GM21737 (cell line): ENCODE measurements around the gene SLC23A2.
A peak's percentile ranks its signal among the peaks of the same experiment; 100 is the strongest.
"Not testable (repeated sequence)": the region's sequence is repeated elsewhere in the genome, so short reads cannot be mapped to it uniquely, and the experiment has no call there.

Source experiments
- ATAC-seq: cut with Tn5 transposase; IDR thresholded peaks from one replicate; pipeline ENCODE4 v1.9.1; 2021; ENCODE audit warnings: mild to moderate bottlenecking, moderate library complexity; ENCODE audit not compliant: unreplicated experiment

The SLC23A2 gene

DNA sequence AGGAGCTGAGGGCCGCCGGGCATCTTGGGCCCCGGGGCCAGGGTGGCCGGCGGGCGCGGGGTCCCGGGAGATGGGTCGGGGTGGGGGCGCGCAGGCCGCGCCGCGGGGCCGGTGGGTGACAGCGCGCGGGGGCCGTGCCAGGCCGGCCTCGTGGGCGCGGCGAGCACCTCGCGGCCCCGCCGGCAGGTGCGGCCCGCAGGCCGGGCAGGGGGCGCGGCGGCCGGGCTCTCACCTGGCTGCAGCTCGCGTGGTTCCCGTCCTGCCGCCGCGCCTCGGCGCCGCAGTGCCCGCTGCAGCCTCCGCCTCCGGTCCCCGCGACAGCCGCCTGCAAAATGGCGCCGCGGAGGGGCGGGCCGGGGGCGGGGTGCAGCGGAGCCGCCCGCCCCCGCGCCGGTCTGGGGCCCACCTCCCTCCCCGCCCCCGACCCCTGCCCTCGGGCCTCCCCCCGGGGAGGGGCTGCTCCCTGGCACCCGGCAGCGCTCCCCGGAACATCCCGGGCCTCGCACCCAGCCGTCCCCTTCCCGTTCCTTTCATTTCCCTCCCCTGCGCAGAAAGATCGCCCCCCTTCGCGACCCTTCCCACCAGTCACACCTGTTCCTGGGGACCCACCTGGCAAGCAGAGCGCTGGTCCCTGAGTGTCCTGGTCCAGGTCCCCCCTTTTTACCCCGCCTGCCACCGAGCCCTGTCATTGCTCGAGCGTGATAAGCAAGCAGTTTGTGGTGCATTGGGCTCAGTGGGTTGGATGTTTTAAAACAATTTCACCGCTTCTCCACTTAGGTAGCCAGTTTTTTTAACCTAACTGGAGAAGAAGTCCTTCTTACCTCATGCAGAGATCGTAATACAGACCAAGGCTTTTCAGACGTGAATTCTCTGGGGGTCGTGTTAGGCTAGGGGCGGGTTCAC lies at the start of gene SLC23A2:
SLC23A2 (minus strand) TSS at position 337 of the 903 bp plus-strand sequence. CDS start 68,948 bp downstream, outside the sequence.
- ATAC-seq = peak; percentile 41

DNA sequence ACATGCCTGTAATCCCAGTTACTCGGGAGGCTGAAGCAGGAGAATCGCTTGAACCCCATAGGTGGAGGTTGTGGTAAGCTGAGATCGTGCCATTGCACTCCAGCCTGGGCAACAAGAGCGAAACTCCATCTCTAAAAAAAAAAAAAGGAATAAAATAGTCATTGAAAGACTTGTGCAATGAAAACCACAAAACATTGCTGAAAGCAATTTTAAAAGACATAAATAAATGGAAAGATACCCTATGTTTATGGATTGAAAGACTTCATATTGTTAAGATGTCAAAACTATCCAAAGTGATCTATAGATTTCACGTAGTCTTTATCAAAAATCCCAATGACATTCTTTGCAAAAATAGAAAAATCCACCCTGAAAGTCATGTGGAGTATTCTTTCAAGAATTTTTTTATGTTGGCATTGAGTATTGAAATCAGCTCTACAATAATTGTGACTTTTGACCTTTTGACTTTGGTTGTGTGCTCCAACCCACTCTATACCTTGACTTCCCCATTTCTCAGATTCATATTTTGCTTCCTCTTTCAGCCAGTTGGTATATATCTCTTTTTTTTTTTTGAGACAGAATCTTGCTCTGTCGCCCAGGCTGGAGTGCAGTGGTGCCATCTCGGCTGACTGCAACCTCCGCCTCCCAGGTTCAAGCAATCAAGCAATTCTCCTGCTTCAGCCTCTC lies 45.5 kb upstream of the SLC23A2 start:
- ATAC-seq = no peak

DNA sequence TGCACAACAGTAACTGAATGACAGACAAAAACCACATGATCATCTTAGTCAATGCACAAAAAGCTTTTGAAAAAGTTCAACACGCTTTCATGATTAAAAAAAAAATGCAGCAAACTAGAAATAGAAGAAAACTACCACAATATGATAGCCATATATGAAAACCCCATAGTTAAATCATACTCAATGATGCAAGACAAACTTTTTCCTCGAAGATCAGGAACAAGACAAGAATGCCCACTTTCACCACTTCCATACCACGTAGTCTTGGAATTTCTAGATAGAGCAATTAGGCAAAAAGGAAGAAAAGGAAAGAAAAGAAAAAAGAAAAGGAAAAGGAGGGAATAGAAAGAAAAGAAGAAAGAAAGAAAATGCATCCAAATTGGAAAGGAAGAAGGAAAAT lies 44.6 kb upstream of the SLC23A2 start:
- no peak for ATAC-seq

DNA sequence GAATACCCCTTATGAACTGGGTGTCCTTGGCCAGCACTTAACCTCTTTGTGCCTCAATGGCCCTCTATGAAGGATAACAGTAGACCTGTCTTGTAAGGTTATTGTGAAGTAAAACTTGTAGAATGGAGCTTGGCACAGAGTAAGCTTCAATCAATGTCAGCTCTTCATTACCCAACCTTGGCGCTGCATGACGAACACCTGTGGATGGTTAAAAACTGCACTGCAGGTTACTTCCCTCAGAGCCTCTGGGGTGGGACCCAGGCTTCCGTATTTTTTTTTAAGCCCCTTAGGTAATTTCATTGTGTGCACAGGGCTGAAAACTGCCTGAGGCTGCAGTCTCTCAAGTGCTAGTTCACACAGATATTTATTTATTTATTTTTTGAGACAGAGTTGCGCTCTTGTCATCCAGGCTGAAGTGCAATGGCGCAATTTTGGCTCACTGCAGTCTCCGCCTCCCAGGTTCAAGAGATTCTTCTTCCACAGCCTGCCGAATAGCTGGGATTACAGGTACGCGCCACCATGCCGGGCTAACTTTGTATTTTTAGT lies 42.8 kb upstream of the SLC23A2 start:
- ATAC-seq = no peak

DNA sequence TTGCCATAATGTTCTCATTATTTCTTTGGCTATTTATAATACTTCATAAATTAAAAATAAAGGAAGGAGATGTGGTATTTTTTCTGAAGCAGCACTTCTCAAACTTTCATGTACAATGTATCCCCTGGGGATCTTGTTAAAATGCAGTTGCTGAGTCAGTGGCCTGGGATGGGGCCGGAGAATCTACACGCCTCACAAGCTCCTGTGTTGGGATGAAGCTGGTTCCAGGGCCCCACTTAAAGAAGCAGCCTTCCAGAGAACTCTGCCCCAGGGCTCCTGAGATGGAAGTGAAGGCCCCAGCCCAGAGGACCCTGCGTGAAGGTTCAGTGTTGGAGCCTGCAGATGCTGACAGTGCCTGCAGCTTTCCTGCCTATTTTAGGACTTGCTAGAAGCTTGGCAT lies 40.1 kb upstream of the SLC23A2 start:
- ATAC-seq = no peak

DNA sequence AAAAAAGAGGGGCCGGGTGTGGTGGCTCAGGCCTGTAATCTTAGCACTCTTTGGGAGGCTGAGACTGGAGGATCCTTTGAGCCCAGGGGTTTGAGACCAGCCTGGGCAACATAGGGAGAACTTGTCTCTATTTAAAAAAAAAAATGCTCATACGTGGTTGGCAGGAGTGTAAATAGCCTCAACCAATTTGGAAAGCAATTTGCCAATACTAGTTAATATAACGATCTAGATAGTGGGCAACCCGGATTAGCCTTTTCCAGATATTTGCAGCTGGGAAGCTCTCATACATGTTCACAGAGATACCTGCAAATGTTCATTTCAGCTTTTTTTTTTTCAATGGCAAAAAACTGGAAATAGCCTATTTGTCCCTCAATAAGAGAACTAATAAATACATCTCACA lies 39.0 kb upstream of the SLC23A2 start:
- no peak for ATAC-seq

DNA sequence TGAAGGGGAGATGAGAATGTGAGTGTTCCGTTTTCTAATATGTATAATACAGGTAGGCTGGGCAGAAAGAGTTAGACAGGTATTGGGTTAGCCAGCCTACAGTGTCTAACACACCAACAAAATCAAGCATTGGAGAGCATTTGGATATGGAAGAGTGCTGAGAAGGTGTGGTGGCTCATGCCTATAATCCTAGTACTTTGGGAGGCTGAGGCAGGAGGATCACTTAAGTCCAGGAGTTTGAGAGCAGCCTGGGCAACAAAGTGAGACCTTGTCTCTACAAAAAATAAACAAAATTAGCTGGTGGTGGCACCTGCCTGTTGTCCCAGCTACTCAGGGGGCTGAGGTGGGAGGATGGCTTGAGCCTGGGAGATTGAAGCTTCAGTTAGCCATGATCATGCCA lies 38.6 kb upstream of the SLC23A2 start:
- ATAC-seq = no peak

DNA sequence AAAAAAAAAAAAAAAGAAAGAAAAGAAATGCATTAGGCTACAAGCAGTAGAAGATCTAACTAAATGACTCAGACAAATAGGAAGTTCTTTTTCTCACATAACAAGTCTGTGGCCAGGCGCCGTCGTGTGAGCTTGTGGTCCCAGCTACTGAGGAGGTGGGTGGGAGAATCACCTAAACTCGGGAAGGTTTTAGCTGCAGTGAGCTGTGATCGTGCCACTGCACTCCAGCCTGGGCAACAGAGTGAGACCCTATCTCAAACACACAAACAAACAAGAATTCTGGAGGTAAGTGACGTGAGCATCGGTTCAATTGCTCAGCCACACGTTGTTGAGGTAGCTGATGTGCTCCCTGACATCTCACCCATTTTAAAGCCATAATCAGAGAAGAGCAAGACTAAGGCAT lies 37.9 kb upstream of the SLC23A2 start:
- ATAC-seq = no peak

DNA sequence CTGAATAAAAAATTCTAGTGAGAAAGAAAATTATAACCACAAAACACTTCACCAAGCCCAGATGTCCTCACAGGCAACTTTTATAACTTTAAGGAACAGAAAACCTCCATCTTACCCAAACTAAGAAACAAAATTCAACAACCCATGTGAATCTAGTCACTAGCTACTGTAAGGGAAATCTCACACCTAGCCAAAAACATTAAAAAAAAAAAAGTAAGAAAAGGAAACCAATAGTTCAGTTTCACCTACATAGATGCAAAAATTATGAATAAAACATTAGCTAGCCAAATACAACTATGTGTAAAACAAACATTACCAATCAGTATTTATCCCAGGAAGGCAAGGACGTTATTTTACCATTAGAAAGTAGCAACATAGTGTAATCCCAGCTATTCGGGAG lies 35.5 kb upstream of the SLC23A2 start:
- no peak for ATAC-seq

DNA sequence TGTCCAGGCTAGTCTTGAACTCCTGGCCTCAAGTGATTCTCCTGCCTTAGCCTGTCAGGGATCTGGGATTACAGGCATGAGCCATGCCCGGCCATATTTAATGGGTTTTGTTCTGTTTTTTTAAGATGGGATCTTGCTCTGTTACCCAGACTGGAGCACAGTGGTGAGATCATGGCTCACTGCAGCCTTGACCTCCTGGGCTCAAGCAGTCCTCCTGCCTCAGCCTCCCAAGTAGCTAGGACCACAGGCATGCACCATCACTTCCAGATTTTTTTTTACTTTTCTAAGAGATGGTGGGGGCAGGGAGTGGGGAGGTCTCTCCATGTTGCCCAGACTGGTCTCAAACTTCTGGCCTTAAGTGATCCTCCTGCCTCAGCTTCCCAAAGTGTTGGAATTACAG lies 34.2 kb upstream of the SLC23A2 start:
- ATAC-seq = not testable (repeated sequence)

DNA sequence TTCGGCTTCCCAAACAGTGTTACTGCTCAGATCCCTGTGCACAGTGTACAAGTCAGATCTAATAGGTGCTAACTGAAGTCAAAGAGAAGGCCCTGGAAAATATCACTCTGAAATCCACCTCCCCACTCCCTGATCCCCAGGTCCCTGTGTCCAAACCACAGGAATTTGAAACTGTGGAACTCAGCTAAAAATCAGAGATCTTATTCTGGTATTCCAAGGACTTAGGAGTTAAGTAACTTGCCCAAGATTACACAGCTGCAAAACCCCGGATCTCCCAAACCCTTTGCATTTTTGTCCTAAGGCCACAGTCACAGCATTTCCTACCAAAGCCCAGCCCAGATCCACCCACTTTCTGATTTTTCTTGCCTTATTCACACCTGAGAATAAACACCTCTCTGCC lies 32.3 kb upstream of the SLC23A2 start:
- ATAC-seq = no peak

DNA sequence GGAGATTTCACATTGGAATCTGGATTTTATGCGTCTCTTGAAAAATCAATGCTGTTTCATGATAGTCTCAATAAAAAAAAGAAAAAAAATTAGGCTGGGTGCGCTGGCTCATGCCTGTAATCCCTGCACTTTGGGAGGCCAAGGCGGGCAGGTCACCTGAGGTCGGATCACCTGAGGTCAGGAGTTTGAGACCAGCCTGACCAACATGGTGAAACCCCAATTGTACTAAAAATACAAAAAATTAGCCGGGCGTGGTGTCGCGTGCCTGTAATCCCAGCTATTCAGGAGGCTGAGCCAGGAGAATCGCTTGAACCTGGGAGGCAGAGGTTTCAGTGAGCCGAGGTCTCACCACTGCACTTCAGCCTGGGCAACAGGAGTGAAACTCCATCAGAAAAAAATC lies 30.4 kb upstream of the SLC23A2 start:
- not testable (repeated sequence) for ATAC-seq

DNA sequence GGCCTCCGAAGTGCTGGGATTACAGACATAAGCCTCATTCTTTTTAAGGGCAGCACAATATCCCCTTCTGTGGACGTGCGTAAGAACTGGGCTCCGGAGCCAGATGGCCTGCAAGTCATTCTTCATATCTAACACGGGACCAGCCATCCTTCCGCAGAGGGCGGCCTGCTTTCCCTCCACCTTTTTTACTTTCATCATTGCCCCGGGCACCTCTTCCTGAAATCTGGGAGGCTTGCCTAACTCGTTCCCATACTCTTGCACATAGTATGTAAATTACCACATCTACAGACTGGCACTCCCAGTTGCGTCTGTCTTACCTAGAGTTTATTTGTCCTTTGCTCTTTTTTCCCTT lies 29.9 kb upstream of the SLC23A2 start:
- ATAC-seq = no peak

DNA sequence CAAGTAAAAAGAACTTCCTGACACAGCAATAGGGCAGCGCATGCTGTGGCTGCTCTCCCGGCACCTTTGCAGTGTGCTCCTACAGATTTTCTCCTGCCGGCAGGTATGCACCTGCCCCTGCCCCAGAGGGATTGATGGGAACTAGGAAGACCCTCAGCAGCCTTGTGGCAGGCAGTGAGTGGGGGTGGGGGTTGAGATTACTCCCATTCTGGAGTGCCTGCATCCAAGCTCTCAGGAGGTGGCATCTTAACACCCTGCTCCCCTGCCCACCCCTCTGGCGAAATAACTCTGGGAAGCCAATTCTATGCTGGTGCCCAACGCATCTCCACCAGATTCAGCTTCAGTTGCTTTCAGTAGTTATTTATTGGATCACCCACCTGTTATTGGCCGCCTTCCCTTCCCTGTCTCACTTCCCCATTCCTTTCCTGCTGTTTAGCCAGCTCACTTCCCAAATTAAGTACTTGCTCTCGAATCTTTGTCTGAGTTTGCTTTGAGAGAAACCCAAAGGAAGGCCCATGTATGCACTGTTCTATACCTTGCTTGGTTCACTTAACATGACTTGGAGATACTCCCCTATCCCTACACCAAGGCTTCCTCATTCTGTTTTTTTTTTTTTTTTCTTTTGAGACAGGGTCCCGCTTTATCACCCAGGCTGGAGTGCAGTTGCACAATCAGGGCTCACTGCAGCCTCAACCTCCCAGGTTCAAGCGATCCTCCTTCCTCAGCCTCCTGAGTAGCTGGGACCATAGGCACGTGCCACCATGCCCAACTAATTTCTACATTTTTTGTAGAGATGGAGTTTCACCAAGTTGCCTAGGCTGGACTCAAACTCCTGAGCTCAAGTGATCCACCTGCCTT lies 29.3 kb upstream of the SLC23A2 start:
- no peak for ATAC-seq

DNA sequence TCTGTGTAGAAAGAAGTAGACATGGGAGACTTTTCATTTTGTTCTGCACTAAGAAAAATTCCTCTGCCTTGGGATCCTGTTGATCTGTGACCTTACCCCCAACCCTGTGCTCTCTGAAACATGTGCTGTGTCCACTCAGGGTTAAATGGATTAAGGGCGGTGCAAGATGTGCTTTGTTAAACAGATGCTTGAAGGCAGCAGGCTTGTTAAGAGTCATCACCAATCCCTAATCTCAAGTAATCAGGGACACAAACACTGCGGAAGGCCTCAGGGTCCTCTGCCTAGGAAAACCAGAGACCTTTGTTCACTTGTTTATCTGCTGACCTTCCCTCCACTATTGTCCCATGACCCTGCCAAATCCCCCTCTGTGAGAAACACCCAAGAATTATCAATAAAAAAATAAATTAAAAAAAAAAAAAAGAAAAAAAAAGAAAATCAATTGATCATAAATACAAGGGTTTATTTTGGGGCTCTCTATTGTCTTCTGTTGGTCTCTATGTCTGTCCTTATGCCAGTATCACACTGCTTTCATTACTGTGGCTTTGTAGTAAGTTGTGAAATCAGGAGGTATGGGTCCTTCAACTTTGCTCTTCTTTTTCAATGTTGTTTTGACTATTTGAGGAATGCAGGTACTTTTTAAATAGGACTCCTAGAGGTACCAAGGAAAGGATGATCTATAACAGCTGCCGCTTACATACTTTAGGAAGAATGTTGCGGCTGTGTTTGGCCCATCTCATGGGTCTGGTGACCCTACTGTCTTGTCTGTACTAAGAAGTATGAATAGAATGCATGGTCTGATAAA lies 27.1 kb upstream of the SLC23A2 start:
- ATAC-seq = not testable (repeated sequence)

DNA sequence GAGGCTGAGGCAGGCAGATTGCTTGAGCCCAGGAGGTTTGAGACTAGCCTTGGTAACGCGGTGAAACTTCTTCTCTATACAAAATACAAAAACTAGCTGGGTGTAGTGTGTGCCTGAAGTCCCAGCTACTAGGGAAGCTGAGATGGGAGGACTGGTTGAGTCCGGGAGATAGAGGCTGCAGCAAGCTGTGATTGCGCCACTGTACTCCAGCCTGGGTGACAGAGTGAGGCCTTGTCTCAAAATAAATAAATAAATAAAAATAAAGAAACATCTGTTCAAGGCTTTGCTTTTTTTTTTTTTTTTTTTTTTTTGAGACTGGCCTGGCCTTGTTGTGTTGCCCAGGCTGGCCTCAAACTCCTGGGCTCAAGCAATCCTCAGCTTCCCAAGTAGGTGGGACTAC lies 23.7 kb upstream of the SLC23A2 start:
- ATAC-seq = no peak

DNA sequence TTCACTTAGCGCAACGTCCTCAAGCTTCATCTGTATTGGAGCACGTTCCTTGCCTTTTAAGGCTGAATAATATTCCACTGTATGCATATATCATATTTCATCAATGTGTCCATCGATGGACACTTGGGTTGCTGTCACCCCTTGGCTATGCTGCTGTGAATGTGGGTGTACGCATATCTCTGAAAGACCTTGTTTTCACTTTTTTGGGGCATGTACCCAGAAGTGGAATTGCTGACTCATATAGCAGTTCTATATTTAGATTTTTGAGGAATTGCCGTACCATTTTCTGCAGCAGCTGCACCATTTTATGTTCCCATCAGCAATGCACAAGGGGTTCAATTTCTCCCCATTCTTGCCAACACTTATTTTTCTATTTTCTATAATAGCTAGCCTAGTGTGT lies 22.8 kb upstream of the SLC23A2 start:
- ATAC-seq = no peak

DNA sequence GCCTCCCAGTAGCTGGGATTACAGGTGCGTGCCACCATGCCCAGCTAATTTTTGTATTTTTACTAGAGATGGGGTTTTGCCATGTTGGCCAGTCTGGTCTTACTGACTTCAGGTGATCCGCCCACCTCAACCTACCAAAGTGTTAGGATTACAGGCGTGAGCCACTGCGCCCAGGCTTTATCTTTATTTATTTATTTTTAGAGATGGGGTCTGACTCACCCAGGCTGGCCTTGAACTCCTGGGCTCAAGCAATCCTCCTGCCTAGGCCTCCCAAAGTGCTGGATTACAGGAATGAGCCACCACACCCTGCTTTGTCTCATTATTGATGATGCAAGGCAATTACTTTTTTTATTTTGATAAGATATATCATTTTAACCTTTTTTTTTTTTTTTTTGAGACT lies 21.9 kb upstream of the SLC23A2 start:
- ATAC-seq = not testable (repeated sequence)

DNA sequence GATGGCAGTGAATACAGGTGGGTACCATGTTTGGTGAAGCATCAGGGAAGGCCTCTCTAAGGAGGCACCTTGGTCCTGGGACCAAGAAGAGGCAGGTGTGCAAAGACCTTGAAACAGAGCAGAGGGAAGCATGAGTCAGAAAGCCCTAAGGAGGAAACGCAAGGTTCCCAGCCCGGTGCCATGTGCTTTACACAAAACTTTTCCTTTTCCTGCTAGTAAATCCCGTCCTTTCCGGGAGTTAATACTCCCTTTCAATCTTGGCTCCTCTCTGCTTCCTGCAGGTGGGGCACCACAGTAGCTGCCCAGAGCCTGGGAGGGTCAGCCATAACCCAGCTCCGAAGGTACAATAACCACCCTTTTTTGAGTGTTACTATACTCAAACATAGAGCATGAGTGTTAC lies 19.4 kb upstream of the SLC23A2 start:
- no peak for ATAC-seq

DNA sequence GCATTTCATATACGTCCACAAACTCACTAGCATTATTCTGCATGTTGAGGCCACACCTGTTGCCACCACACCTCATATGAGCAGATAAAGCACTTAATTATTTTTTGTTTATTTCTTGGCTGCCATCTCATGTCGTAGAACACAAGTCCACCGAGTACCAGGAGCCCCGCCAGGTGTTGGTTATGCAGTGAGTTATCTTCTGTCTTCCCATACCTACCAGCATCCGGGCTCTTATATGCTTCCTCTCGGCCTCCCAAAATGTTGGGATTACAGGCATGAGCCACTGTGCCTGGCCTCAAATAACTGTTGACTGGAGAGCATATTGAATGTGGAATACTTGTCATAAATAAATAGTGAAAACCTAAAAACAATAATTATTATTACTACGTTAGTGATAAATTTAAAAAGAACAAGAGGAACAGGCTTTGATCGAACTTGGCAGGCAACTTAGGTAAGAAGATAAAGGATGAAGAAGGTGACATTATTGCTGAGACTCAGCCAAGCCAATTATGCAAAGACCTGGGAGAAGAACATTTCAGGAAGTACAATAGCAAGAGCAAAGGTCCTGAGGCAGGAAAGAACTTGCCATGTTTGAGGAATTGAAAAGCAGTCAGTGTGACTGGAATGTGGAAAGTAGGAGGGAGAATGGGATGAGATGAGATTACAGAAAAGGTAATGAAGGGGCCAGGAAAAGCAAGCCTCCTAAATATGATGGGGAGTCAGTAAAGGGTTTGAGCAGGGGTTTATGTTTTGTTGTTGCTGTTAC lies 12.6 kb upstream of the SLC23A2 start:
- no peak for ATAC-seq
